ENCODE data around the gene KCNQ1. TPM values are rescaled to one million over a fixed set of nuclear protein-coding genes. Genes with fewer than 3 reads are reported as not detected.

KCNQ1 gene
- polyA plus RNA-seq, 1 of the 3 experiments (the other 2 are of a cell fraction) = 0.05 TPM

DNA sequence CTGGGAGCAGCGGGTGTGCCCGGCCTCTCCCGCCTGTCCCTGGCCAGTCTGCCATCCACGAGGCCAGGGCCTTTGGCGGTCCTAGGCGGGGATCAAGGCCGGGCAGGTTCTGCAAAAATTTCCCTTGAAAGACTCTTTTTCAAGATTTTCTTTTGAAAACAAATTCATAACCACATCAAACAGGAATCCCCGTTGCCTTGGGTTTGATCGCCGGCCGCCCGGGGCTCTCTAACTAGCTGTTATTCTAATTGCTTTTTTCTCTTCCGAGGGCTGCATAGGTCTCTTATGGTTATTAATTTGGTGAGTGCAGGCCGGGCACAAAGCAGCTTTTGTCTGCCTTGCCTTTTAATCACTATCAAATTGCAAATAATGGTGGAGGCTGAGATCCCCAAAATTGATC lies 398.7 kb downstream of the KCNQ1 start:
- no peaks in the 10 kb centered on the region for H3K27me3 ChIP-seq (ENCODE audit: insufficient read depth)
- DNase-seq = no peak
- H3K36me3 ChIP-seq (replicated peaks in 1 of 2; ENCODE audit: control insufficient read depth in 1 of 2, insufficient read depth in 2 of 2, low read length in 1 of 2) = no peaks in the 10 kb centered on the region
- H3K79me2 ChIP-seq (ENCODE audit: insufficient read depth) = no peaks in the 10 kb centered on the region
- WGBS (ENCODE audit: low lambda C conversion rate) = 79% methylated on average over 11 of the region's 14 CpGs
- H4K20me1 ChIP-seq (ENCODE audit: insufficient read depth) = no peaks in the 10 kb centered on the region
- H3K27ac ChIP-seq (ENCODE audit: low read depth in 2 of 2, low read length in 1 of 2) = no peak overlapping the region
- POLR2A ChIA-PET = no interaction called here
- peaks cover 0 to 20% of the 10 kb centered on the region in 2 experiments; a peak in 1 of 4 replicates for H3K4me1 ChIP-seq (ENCODE audit: control insufficient read depth in 1 of 2, insufficient read depth in 2 of 2, low read depth in 1 of 2, low read length in 1 of 2)
- no peaks in the 10 kb centered on the region for H3F3A ChIP-seq (replicated peaks; ENCODE audit: insufficient read depth)
- TF ChIP-seq GABPA (IDR thresholded peaks at IDR 0.05; ENCODE audit: low read depth) (no peak), SIN3A (IDR thresholded peaks at IDR 0.05; ENCODE audit: borderline replicate concordance, low read depth, low read length) (no peak), NRF1 (IDR thresholded peaks at IDR 0.05; ENCODE audit: low read depth, low read length) (no peak)
- H2AFZ ChIP-seq (ENCODE audit: low read depth) = no peak overlapping the region
- CTCF ChIA-PET = interaction anchor here (1.1 kb wide), 1 partner anchor 312 kb away, joined by 3 read pairs; no protein-coding TSS in a partner anchor
- no peak overlapping the region for H3K4me2 ChIP-seq
- H3K9me2 ChIP-seq = no peaks in the 10 kb centered on the region
- H3K4me3 ChIP-seq (ENCODE audit: low read depth in 2 of 2, low read length in 1 of 2) = no peak overlapping the region
- H3K9ac ChIP-seq = no peak overlapping the region
- no peaks in the 10 kb centered on the region for H3K9me3 ChIP-seq

DNA sequence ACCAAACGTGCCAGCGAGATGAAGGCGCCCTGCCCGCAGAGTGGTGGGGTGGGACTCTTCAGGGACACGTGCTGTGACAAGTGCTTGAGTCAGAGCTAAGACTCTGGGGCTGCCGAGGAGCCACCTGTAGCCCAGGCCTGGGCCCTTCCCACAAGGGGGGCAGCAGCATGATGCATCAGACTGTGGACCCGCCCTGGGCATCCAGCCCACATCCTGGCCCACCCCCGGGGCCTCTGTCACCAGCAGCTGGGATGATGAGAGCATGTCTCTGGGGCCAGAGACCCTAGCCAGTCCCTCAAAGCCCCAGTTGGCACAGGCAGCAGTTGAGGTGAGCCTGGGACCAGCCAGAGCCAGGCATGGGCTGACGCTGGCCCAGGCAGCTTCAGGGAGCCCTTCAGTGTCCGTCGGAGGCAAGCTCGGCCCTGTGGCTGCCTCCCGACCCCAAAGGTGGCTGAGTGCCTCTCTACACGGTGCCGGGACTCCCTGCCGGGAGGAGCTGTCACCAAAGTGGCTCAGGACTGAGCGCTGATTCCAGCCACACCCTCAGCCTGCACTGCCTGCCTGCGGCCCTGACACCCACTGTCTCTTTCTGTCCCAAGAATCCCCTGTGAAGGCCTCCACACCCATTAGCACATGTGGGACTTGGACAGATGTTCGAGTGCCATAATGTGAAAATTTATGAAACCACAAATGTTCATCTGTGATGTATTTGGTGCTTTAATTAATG lies 399.5 kb downstream of the KCNQ1 start:
- peaks cover 0 to 13% of the 10 kb centered on the region in 2 experiments; a peak in 1 of 4 replicates for H3K4me1 ChIP-seq (ENCODE audit: control insufficient read depth in 1 of 2, insufficient read depth in 2 of 2, low read depth in 1 of 2, low read length in 1 of 2)
- no peak overlapping the region for H3K9ac ChIP-seq
- H3K4me3 ChIP-seq (ENCODE audit: low read depth in 2 of 2, low read length in 1 of 2) = no peak overlapping the region
- H4K20me1 ChIP-seq (ENCODE audit: insufficient read depth) = no peaks in the 10 kb centered on the region
- no peak overlapping the region for H3K4me2 ChIP-seq
- ChIA-PET CTCF (no interaction called here), POLR2A (no interaction called here)
- no peaks in the 10 kb centered on the region for H3K79me2 ChIP-seq (ENCODE audit: insufficient read depth)
- no peak for DNase-seq
- H3K9me3 ChIP-seq = no peaks in the 10 kb centered on the region
- H3F3A ChIP-seq (replicated peaks; ENCODE audit: insufficient read depth) = no peaks in the 10 kb centered on the region
- H3K27ac ChIP-seq (ENCODE audit: low read depth in 2 of 2, low read length in 1 of 2) = no peak overlapping the region
- H3K27me3 ChIP-seq (ENCODE audit: insufficient read depth) = no peaks in the 10 kb centered on the region
- no peak overlapping the region for H2AFZ ChIP-seq (ENCODE audit: low read depth)
- TF ChIP-seq FOXM1 (IDR thresholded peaks at IDR 0.05; ENCODE audit: low read depth) = no peak
- TF ChIP-seq RAD21 (IDR thresholded peaks at IDR 0.05; ENCODE audit: low read length) = no peak
- no peak for TF ChIP-seq NRF1 (IDR thresholded peaks at IDR 0.05; ENCODE audit: low read depth, low read length)
- no peak for TF ChIP-seq MEF2A (IDR thresholded peaks at IDR 0.05; ENCODE audit: borderline replicate concordance, low read depth)
- no peak for TF ChIP-seq TCF12 (IDR thresholded peaks at IDR 0.05)
- no peaks in the 10 kb centered on the region for H3K36me3 ChIP-seq (replicated peaks in 1 of 2; ENCODE audit: control insufficient read depth in 1 of 2, insufficient read depth in 2 of 2, low read length in 1 of 2)
- WGBS (ENCODE audit: low lambda C conversion rate) = 84% methylated on average over 10 of the region's 19 CpGs
- H3K9me2 ChIP-seq = no peaks in the 10 kb centered on the region

DNA sequence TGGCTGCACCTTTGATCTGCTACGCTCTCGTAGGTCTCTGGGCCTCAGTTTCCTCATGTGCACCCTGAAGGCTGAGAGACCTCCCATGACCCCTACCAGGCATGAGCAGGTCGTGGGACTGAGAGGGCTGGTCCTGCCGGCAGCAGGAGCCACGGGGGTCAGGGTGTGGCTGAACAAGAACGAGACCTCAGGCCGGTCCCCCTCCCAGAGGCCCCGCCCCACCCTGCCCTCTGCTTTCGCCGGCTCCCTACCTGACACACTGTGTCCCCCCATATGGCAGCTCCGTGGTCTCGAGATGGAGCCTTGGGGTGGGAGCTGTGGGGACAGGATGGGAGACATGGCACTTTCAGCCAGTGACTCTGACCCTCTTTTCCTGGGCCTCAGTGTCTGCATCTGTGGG lies 400.2 kb downstream of the KCNQ1 start:
- Histone ChIP-seq H3K4me1 (ENCODE audit: control insufficient read depth in 1 of 2, insufficient read depth in 2 of 2, low read depth in 1 of 2, low read length in 1 of 2) (peaks cover 0 to 8% of the 10 kb centered on the region in 2 experiments; a peak in 1 of 4 replicates), H4K20me1 (ENCODE audit: insufficient read depth) (no peaks in the 10 kb centered on the region), H3K9me3 (no peaks in the 10 kb centered on the region), H3K9me2 (no peaks in the 10 kb centered on the region), H3K27me3 (ENCODE audit: insufficient read depth) (no peaks in the 10 kb centered on the region), H3K4me3 (ENCODE audit: low read depth in 2 of 2, low read length in 1 of 2) (no peak overlapping the region), H3K4me2 (no peak overlapping the region), H3K27ac (ENCODE audit: low read depth in 2 of 2, low read length in 1 of 2) (no peak overlapping the region), H3K79me2 (ENCODE audit: insufficient read depth) (no peaks in the 10 kb centered on the region), H3K9ac (no peak overlapping the region), H3K36me3 (replicated peaks in 1 of 2; ENCODE audit: control insufficient read depth in 1 of 2, insufficient read depth in 2 of 2, low read length in 1 of 2) (no peaks in the 10 kb centered on the region), H2AFZ (ENCODE audit: low read depth) (no peak overlapping the region), H3F3A (replicated peaks; ENCODE audit: insufficient read depth) (no peaks in the 10 kb centered on the region)
- ChIA-PET POLR2A (no interaction called here), CTCF (no interaction called here)
- TF ChIP-seq EP300 (IDR thresholded peaks at IDR 0.05; ENCODE audit: borderline replicate concordance in 1 of 2, low read depth in 1 of 2, low read length in 1 of 2) (no peak), NFIC (IDR thresholded peaks at IDR 0.05; ENCODE audit: borderline replicate concordance) (no peak), FOXJ3 (CRISPR knock-in tag; IDR thresholded peaks at IDR 0.05) (no peak), CHD2 (IDR thresholded peaks at IDR 0.05; ENCODE audit: low read length, partially characterized antibody) (no peak), GABPA (IDR thresholded peaks at IDR 0.05; ENCODE audit: low read depth) (no peak), GATA2 (CRISPR knock-in tag; IDR thresholded peaks at IDR 0.05) (no peak), NRF1 (IDR thresholded peaks at IDR 0.05; ENCODE audit: low read depth, low read length) (no peak), FOXM1 (IDR thresholded peaks at IDR 0.05; ENCODE audit: low read depth) (no peak)
- TF ChIP-seq, protein P1, sequence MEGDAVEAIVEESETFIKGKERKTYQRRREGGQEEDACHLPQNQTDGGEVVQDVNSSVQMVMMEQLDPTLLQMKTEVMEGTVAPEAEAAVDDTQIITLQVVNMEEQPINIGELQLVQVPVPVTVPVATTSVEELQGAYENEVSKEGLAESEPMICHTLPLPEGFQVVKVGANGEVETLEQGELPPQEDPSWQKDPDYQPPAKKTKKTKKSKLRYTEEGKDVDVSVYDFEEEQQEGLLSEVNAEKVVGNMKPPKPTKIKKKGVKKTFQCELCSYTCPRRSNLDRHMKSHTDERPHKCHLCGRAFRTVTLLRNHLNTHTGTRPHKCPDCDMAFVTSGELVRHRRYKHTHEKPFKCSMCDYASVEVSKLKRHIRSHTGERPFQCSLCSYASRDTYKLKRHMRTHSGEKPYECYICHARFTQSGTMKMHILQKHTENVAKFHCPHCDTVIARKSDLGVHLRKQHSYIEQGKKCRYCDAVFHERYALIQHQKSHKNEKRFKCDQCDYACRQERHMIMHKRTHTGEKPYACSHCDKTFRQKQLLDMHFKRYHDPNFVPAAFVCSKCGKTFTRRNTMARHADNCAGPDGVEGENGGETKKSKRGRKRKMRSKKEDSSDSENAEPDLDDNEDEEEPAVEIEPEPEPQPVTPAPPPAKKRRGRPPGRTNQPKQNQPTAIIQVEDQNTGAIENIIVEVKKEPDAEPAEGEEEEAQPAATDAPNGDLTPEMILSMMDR (IDR thresholded peaks at IDR 0.05) = no peak
- TF ChIP-seq, protein P2, sequence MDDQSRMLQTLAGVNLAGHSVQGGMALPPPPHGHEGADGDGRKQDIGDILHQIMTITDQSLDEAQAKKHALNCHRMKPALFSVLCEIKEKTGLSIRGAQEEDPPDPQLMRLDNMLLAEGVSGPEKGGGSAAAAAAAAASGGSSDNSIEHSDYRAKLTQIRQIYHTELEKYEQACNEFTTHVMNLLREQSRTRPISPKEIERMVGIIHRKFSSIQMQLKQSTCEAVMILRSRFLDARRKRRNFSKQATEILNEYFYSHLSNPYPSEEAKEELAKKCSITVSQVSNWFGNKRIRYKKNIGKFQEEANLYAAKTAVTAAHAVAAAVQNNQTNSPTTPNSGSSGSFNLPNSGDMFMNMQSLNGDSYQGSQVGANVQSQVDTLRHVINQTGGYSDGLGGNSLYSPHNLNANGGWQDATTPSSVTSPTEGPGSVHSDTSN (IDR thresholded peaks at IDR 0.05) = no peak
- 74% methylated on average over 4 of the region's 12 CpGs for WGBS (ENCODE audit: low lambda C conversion rate)
- DNase-seq = no peak

Measured in SK-N-SH (cell line).